Uterus (tissue), 2 donors: ENCODE measurements around the gene PPP1R3E.

Source experiments
- CTCF ChIP-seq, 4 experiments: fragments of 200-600 bp in 2 of 4; fragments of 450-650 bp in 2 of 4; sonication (generic) in 2 of 4; IDR thresholded peaks; one replicate each; pipeline ENCODE4 v1.5.1; 2016 to 2019; ENCODE audit warnings: antibody characterized with exemption in 4 of 4, mild to moderate bottlenecking in 2 of 4, moderate library complexity in 1 of 4
- POLR2A ChIP-seq, 2 donors: fragments of 450-650 bp; IDR thresholded peaks; one replicate each; pipeline ENCODE4 v1.6.1; 2016; ENCODE audit warnings: antibody characterized with exemption in 2 of 2, mild to moderate bottlenecking in 1 of 2, moderate library complexity in 1 of 2

DNA sequence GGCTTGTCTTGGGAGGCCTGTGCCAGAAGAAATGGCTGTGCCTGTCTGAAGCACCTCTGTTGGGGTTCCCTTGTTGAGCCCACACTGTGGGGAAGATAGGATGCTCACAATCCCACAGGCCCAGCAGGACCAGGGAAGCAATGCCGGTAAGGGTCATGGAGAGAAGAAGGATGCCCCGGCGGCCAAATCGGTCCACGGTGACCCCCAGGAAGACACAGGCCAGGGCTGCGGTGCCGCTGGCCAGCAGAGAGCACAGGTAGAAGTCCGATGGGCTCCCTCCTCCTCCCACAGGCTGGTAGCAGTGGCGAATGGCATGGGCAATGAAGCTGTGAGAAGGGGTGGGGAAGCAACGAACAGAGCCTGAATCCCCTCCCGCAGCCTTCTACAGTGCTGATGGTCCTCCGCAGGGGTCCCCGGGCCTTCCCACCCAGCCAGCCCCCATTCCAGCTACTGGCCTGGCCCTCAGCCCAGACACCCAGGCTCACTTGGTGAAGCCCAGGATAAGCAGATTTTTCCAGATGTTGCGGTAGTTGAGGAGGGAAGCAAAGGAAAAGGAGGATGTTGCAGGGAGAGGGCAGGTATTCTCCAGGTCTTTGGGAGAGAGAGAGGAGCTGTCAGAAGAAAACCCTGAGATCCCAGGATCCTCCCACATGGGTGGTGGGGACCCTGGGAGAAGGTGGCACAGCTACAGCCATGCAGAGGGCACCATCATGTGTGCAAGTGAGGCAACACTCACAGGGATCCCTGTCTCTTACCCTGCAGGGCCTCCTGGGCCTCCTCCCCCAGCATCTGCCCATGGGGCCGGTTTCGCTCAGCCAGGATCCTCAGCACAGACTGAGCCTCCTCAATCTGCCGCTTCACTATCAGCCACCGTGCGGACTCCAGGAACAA is 45.0 kb upstream of the PPP1R3E start:
- TF ChIP-seq CTCF (IDR thresholded peaks at IDR 0.05) (no peak), POLR2A (IDR thresholded peaks at IDR 0.05) (no peak)
